AG04450 (cell line): ENCODE measurements around the gene NINL. TPM values are rescaled to one million over a fixed set of nuclear protein-coding genes. Genes with fewer than 3 reads are reported as not detected.

ENCODE experiments used
- CTCF ChIA-PET: fragments of 300-600, 350-600 bp; formaldehyde crosslinking; extraction: SDS; loops from one replicate; lab custom pipeline; 2022; ENCODE audit warnings: antibody characterized with exemption, inconsistent platforms; lab: Charles Lee
- POLR2A ChIA-PET: fragments of 350-600 bp; formaldehyde crosslinking; extraction: SDS; loops from one replicate; lab custom pipeline; 2021; ENCODE audit warnings: antibody characterized with exemption, inconsistent platforms; lab: Yijun Ruan, JAX
- DNase-seq: peaks from one replicate; pipeline ENCODE4 v3.0.0-alpha.2; 2011; ENCODE audit warnings: low read depth, low spot score
- H3K27ac ChIP-seq: one replicate; pipeline ENCODE4 v1.5.1; 2012; ENCODE audit warnings: low read depth, low read length, control low read depth
- H3K27me3 ChIP-seq: one replicate; pipeline ENCODE4 v1.6.0; 2012; ENCODE audit warnings: low read length; ENCODE audit not compliant: control insufficient read depth, insufficient read depth
- H3K4me3 ChIP-seq: 2 replicates; pipeline ENCODE4 v1.5.1; 2011; ENCODE audit warnings: mild to moderate bottlenecking, low read depth, low read length, control low read depth
- H3K9me3 ChIP-seq: 2 replicates; pipeline ENCODE4 v1.5.1; 2012; ENCODE audit warnings: low read length; ENCODE audit not compliant: control insufficient read depth, insufficient read depth
- polyA plus RNA-seq: library from polyadenylated mRNA; depleted of rRNA; stranded (reverse); fragments of >200 nt; gene quantifications from 2 replicates; pipeline ENCODE4 v1.2.3, GENCODE V29; 2011
- TF ChIP-seq, protein P1 (sequence below): IDR thresholded peaks from 2 replicates; pipeline ENCODE4 v1.5.1; 2011; ENCODE audit warnings: low read depth, low read length, control low read depth, inconsistent platforms

The NINL gene
- polyA plus RNA-seq, 1 experiment = 10.4 TPM

GRCh38 chr20:25495189-25495824 lies 90.0 kb downstream of the NINL start:
- Histone ChIP-seq H3K9me3 (no peaks in the 10 kb centered on the region), H3K4me3 (no peak overlapping the region), H3K27ac (no peak overlapping the region), H3K27me3 (no peaks in the 10 kb centered on the region)
- DNase-seq = no peak
- TF ChIP-seq, protein P1, sequence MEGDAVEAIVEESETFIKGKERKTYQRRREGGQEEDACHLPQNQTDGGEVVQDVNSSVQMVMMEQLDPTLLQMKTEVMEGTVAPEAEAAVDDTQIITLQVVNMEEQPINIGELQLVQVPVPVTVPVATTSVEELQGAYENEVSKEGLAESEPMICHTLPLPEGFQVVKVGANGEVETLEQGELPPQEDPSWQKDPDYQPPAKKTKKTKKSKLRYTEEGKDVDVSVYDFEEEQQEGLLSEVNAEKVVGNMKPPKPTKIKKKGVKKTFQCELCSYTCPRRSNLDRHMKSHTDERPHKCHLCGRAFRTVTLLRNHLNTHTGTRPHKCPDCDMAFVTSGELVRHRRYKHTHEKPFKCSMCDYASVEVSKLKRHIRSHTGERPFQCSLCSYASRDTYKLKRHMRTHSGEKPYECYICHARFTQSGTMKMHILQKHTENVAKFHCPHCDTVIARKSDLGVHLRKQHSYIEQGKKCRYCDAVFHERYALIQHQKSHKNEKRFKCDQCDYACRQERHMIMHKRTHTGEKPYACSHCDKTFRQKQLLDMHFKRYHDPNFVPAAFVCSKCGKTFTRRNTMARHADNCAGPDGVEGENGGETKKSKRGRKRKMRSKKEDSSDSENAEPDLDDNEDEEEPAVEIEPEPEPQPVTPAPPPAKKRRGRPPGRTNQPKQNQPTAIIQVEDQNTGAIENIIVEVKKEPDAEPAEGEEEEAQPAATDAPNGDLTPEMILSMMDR = no peak
- POLR2A ChIA-PET = no interaction called here
- CTCF ChIA-PET = no interaction called here

- H3K27ac ChIP-seq = no peak overlapping the region
- no peaks in the 10 kb centered on the region for H3K9me3 ChIP-seq
- no peak overlapping the region for H3K4me3 ChIP-seq
- TF ChIP-seq, protein P1 = no peak
- H3K27me3 ChIP-seq = no peaks in the 10 kb centered on the region
- ChIA-PET CTCF (no interaction called here), POLR2A (no interaction called here)
- no peak for DNase-seq
Measured at GRCh38 chr20:25494506-25495188, 90.7 kb downstream of the NINL start.

- H3K9me3 ChIP-seq = no peaks in the 10 kb centered on the region
- no peak overlapping the region for H3K27ac ChIP-seq
- no peak overlapping the region for H3K4me3 ChIP-seq
- DNase-seq = no peak
- TF ChIP-seq, protein P1 = no peak
- POLR2A ChIA-PET = no interaction called here
- H3K27me3 ChIP-seq = no peaks in the 10 kb centered on the region
- CTCF ChIA-PET = no interaction called here
Measured at GRCh38 chr20:25493748-25494505, 91.4 kb downstream of the NINL start.

DNA sequence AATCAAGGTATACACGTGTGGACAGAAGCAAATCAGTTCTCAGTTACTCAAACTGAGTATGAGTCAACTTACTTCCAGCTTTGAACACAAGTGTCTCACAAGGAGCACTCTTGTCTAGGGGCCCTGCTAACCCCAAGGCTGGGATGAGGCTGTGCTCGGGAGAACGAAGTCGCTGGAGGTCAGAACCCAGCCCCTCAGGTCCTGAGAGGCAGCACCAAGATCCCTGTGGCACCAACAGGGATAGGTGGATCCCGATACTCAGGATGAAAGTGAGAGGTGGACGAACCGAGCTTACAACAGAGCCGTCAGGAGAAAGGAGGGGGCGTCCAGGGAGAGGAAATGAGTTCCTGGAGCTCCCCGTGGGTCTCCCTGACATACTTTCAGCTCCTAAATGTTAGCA lies 92.2 kb downstream of the NINL start:
- no peak for DNase-seq
- no peak overlapping the region for H3K4me3 ChIP-seq
- ChIA-PET CTCF (no interaction called here), POLR2A (no interaction called here)
- H3K27me3 ChIP-seq = no peaks in the 10 kb centered on the region
- no peaks in the 10 kb centered on the region for H3K9me3 ChIP-seq
- TF ChIP-seq, protein P1 = no peak
- H3K27ac ChIP-seq = no peak overlapping the region
